Nephron progenitor cell (in vitro differentiated cells): ENCODE data around the gene RHOBTB1.

Experiments used
- DNase-seq: peaks from one replicate; pipeline ENCODE4 v3.0.0; 2021
- H3K27ac Mint-ChIP-seq: 2 replicates; pipeline ENCODE4 v1.8.0; 2021; ENCODE audit warnings: mild to moderate bottlenecking, moderate library complexity, mixed read lengths
- H3K27me3 Mint-ChIP-seq: 2 replicates; pipeline ENCODE4 v1.8.0; 2021; ENCODE audit warnings: mild to moderate bottlenecking, low read depth, mixed read lengths; ENCODE audit not compliant: poor library complexity
- H3K36me3 Mint-ChIP-seq: 2 replicates; pipeline ENCODE4 v1.8.0; 2021; ENCODE audit warnings: low read depth, mixed read lengths
- H3K4me1 Mint-ChIP-seq: 2 replicates; pipeline ENCODE4 v1.8.0; 2021; ENCODE audit warnings: mixed read lengths
- H3K4me3 Mint-ChIP-seq: 2 replicates; pipeline ENCODE4 v1.8.0; 2021; ENCODE audit warnings: mild to moderate bottlenecking, moderate library complexity, mixed read lengths
- H3K9me3 Mint-ChIP-seq: 2 replicates; pipeline ENCODE4 v1.8.0; 2021; ENCODE audit warnings: mild to moderate bottlenecking, moderate library complexity, mixed read lengths
- TF ChIP-seq, protein P1 (sequence below): fragments of 200-600 bp; sonication (generic); IDR thresholded peaks from 2 replicates; pipeline ENCODE4 v1.5.0; 2021; ENCODE audit warnings: antibody characterized with exemption

RHOBTB1 gene

GRCh38 chr10:60944058-60944909, at the start of gene RHOBTB1:
Gene RHOBTB1, minus strand, starts transcription at chr10:60944185. Its CDS starts 32,643 bp downstream, at chr10:60911542.
- Mint-ChIP-seq H3K27ac (peak within 1 kb of the TSS; percentile 99), H3K36me3 (peaks cover 8% of the 10 kb centered on the region), H3K4me1 (peaks cover 40% of the 10 kb centered on the region), H3K4me3 (peak within 1 kb of the TSS; percentile 93), H3K9me3 (no peaks in the 10 kb centered on the region), H3K27me3 (peaks cover 3% of the 10 kb centered on the region)
- DNase-seq: peak; percentile 84
- TF ChIP-seq, protein P1, sequence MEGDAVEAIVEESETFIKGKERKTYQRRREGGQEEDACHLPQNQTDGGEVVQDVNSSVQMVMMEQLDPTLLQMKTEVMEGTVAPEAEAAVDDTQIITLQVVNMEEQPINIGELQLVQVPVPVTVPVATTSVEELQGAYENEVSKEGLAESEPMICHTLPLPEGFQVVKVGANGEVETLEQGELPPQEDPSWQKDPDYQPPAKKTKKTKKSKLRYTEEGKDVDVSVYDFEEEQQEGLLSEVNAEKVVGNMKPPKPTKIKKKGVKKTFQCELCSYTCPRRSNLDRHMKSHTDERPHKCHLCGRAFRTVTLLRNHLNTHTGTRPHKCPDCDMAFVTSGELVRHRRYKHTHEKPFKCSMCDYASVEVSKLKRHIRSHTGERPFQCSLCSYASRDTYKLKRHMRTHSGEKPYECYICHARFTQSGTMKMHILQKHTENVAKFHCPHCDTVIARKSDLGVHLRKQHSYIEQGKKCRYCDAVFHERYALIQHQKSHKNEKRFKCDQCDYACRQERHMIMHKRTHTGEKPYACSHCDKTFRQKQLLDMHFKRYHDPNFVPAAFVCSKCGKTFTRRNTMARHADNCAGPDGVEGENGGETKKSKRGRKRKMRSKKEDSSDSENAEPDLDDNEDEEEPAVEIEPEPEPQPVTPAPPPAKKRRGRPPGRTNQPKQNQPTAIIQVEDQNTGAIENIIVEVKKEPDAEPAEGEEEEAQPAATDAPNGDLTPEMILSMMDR: no peak

DNA sequence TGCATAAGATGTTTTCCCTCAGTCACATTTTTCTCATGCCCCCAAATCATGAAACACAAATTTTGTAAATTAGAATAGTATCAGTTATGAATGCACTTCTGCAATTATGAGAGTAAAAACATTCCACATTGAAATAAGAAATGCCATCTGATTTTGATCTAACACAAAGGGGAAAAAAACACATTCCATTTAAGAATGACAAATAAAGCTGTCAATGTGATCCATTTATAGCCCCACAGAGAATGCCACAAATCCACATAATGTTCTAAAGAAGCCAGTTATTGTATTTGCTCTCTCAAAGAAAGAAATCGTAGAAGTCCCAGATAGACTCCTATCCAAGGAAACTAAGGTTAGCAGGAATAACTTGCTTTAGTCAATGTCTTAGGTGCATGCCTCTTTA, 48.7 kb upstream of the RHOBTB1 start:
- no peak for DNase-seq
- Mint-ChIP-seq H3K27ac (no peak overlapping the region), H3K36me3 (no peaks in the 10 kb centered on the region), H3K27me3 (peaks cover 4% of the 10 kb centered on the region), H3K4me1 (peaks cover 5% of the 10 kb centered on the region), H3K9me3 (no peaks in the 10 kb centered on the region), H3K4me3 (no peak overlapping the region)
- TF ChIP-seq, protein P1: no peak

GRCh38 chr10:60990663-60991062, 46.7 kb upstream of the RHOBTB1 start:
- Mint-ChIP-seq H3K9me3 (no peaks in the 10 kb centered on the region), H3K4me3 (no peak overlapping the region), H3K27ac (no peak overlapping the region), H3K4me1 (peaks cover 5% of the 10 kb centered on the region), H3K36me3 (no peaks in the 10 kb centered on the region), H3K27me3 (peaks cover 7% of the 10 kb centered on the region)
- no peak for DNase-seq
- TF ChIP-seq, protein P1: no peak

DNA sequence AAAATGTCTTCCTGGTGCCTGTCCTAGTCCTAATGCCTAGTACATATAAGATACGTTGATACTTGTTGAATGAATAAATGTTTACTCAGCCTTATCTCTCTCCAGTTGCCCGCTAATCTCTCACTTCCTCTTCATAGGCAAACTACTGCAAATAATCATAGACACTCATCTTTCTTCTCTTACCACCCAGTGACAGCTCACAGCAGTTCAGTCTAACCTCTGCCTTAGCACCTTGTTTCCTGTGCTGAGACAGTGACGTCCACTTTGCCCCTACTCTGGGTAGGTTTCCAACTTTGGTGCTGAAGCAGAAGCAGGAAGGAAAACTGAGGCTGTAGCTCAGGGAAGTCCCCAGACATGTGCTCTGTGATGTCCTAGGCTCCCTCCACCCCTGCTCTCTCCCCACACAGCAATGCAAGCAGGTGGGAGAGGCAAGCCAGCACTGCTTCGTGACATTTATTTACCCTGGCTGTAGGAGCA, 45.5 kb upstream of the RHOBTB1 start:
- TF ChIP-seq, protein P1: no peak
- H3K36me3 Mint-ChIP-seq: no peaks in the 10 kb centered on the region
- H3K27me3 Mint-ChIP-seq: peaks cover 7% of the 10 kb centered on the region
- peaks cover 5% of the 10 kb centered on the region for H3K4me1 Mint-ChIP-seq
- no peaks in the 10 kb centered on the region for H3K9me3 Mint-ChIP-seq
- no peak overlapping the region for H3K27ac Mint-ChIP-seq
- no peak for DNase-seq
- H3K4me3 Mint-ChIP-seq: no peak overlapping the region

DNA sequence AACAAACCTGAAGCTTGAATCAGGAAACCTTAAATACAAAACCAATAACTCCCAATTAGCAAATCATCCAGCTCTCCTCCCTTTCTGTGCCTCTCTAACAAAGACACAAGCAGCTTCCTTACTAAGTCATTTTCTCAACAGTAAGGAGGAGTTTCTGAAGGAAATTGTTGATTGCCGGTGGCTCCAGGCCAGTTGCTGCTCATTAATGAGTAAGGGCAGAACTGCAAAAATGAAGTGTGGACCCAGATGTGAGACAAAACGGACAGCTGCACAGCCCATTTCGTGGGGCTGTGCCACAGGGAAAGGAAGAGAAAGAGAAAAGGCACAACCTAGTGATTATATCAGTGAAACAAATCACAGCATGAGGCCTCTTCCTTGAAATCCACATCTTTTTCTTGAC, 42.8 kb upstream of the RHOBTB1 start:
- no peak for DNase-seq
- H3K9me3 Mint-ChIP-seq: no peaks in the 10 kb centered on the region
- H3K27me3 Mint-ChIP-seq: peaks cover 7% of the 10 kb centered on the region
- H3K27ac Mint-ChIP-seq: peak overlapping the region; percentile 8
- no peaks in the 10 kb centered on the region for H3K36me3 Mint-ChIP-seq
- TF ChIP-seq, protein P1: no peak
- H3K4me1 Mint-ChIP-seq: no peaks in the 10 kb centered on the region
- H3K4me3 Mint-ChIP-seq: no peak overlapping the region

GRCh38 chr10:60985951-60986350, 42.0 kb upstream of the RHOBTB1 start:
- H3K4me3 Mint-ChIP-seq: no peak overlapping the region
- H3K27ac Mint-ChIP-seq: no peak overlapping the region
- H3K27me3 Mint-ChIP-seq: peaks cover 7% of the 10 kb centered on the region
- no peaks in the 10 kb centered on the region for H3K36me3 Mint-ChIP-seq
- H3K9me3 Mint-ChIP-seq: no peaks in the 10 kb centered on the region
- TF ChIP-seq, protein P1: no peak
- H3K4me1 Mint-ChIP-seq: no peaks in the 10 kb centered on the region
- no peak for DNase-seq
